A549 (cell line): ENCODE results near the gene DIPK1B. TPM values are rescaled to one million over a fixed set of nuclear protein-coding genes. Genes with fewer than 3 reads are reported as not detected.
A peak's percentile ranks its signal among the peaks of the same experiment; 100 is the strongest.

Experiments used
- ATAC-seq, 2 experiments: fragments of 200-7000 bp in 1 of 2; fragments of >200 bp in 1 of 2; cut with Nextera tagmentation in 1 of 2; cut with Tn5 transposase in 1 of 2; 3 replicates each; pipeline versions ENCODE4 v1.8.0 to v1.9.1; 2018 to 2020; ENCODE audit warnings: mild to moderate bottlenecking in 1 of 2, moderate library complexity in 1 of 2
- CTCF ChIA-PET: fragments of 300-600 bp; sonication (Branson Sonifier 250); formaldehyde crosslinking; extraction: SDS; loops from one replicate; lab custom pipeline; 2021; ENCODE audit warnings: antibody characterized with exemption, inconsistent platforms; lab: Yijun Ruan, JAX
- POLR2A ChIA-PET: fragments of 350-600 bp; formaldehyde crosslinking; extraction: SDS; loops from one replicate; lab custom pipeline; 2021; ENCODE audit warnings: antibody characterized with exemption, inconsistent platforms; lab: Yijun Ruan, JAX
- DNase-seq, 2 experiments: peaks; one replicate each; pipeline versions ENCODE4 v3.0.0 to v3.0.0-alpha.2; 2011 to 2016; ENCODE audit warnings: low read depth in 1 of 2, low spot score in 1 of 2
- FAIRE-seq: peaks from 2 replicates; lab custom pipeline; 2011; peaks lifted over from hg19 to GRCh38; lab: Jason Lieb, UNC
- H3K27ac ChIP-seq, 2 experiments: fragments of >200 bp; sonication (Bioruptor Twin); formaldehyde crosslinking; 3 replicates each; pipeline ENCODE4 v1.5.1; 2016 to 2017
- H3K4me1 ChIP-seq: fragments of >200 bp; sonication (Bioruptor Twin); formaldehyde crosslinking; 3 replicates; pipeline ENCODE4 v1.6.1; 2016
- H3K4me2 ChIP-seq: fragments of >200 bp; sonication (Bioruptor Twin); formaldehyde crosslinking; 3 replicates; pipeline ENCODE4 v1.6.1; 2016
- H3K4me3 ChIP-seq: fragments of >200 bp; sonication (Bioruptor Twin); formaldehyde crosslinking; 3 replicates; pipeline ENCODE4 v1.5.1; 2016
- H3K9me3 ChIP-seq: fragments of >200 bp; sonication (Bioruptor Twin); formaldehyde crosslinking; 3 replicates; pipeline ENCODE4 v1.6.1; 2016
- CEBPB ChIP-seq, 2 experiments: fragments of >200 bp in 1 of 2; sonication (Bioruptor Twin) in 1 of 2; formaldehyde crosslinking in 1 of 2; IDR thresholded peaks; 2 replicates each; pipeline ENCODE4 v1.6.1; 2012 to 2016
- EP300 ChIP-seq, 2 experiments: fragments of >200 bp; sonication (Bioruptor Twin); formaldehyde crosslinking; IDR thresholded peaks; 2 replicates in 1 of 2; 3 replicates in 1 of 2; pipeline ENCODE4 v1.6.1; 2016 to 2017
- FOSB ChIP-seq: fragments of 250-450 bp; sonication (Bioruptor Pico); IDR thresholded peaks from 2 replicates; pipeline ENCODE4 v1.5.0; 2020; ENCODE audit warnings: mild to moderate bottlenecking, moderate library complexity
- GATA3 ChIP-seq: IDR thresholded peaks from 2 replicates; pipeline ENCODE4 v1.6.1; 2012; ENCODE audit warnings: borderline replicate concordance
- HDAC2 ChIP-seq: fragments of 200-600 bp; sonication (generic); IDR thresholded peaks from 2 replicates; pipeline ENCODE4 v1.6.1; 2016
- HMGXB4 ChIP-seq: fragments of 250-450 bp; sonication (Bioruptor Pico); IDR thresholded peaks from 2 replicates; pipeline ENCODE4 v1.5.0; 2021; ENCODE audit warnings: mild to moderate bottlenecking, moderate library complexity, borderline replicate concordance
- HOXA7 ChIP-seq: fragments of 250-450 bp; sonication (Bioruptor Pico); IDR thresholded peaks from 2 replicates; pipeline ENCODE4 v1.5.0; 2020; ENCODE audit warnings: mild to moderate bottlenecking, moderate library complexity
- KDM1A ChIP-seq: fragments of 200-600 bp; sonication (generic); IDR thresholded peaks from 2 replicates; pipeline ENCODE4 v1.6.1; 2016; ENCODE audit warnings: low read depth, mild to moderate bottlenecking
- KDM5A ChIP-seq: fragments of 200-600 bp; sonication (generic); IDR thresholded peaks from 2 replicates; pipeline ENCODE4 v1.6.1; 2016; ENCODE audit warnings: antibody characterized with exemption, mild to moderate bottlenecking
- MAX ChIP-seq: IDR thresholded peaks from 2 replicates; pipeline ENCODE4 v1.6.1; 2012
- MAZ ChIP-seq: fragments of 150-350 bp; IDR thresholded peaks from 2 replicates; pipeline ENCODE4 v1.6.1; 2014; ENCODE audit warnings: antibody characterized with exemption, low read depth, low read length, borderline replicate concordance
- NFE2L2 ChIP-seq: fragments of 150-350 bp; conservative IDR thresholded peaks from 2 replicates; pipeline ENCODE4 v1.6.1; 2014; ENCODE audit warnings: low read length
- NPAS2 ChIP-seq: fragments of 250-450 bp; sonication (Bioruptor Pico); IDR thresholded peaks from 2 replicates; pipeline ENCODE4 v1.8.0; 2022; ENCODE audit warnings: mild to moderate bottlenecking, moderate library complexity, borderline replicate concordance
- NR3C1 ChIP-seq: fragments of >200 bp; sonication (Bioruptor Twin); formaldehyde crosslinking; IDR thresholded peaks from 3 replicates; pipeline ENCODE4 v1.6.1; 2017
- RAD21 ChIP-seq, 2 experiments: fragments of >200 bp in 1 of 2; sonication (Bioruptor Twin) in 1 of 2; formaldehyde crosslinking in 1 of 2; IDR thresholded peaks in 1 of 2; conservative IDR thresholded peaks in 1 of 2; 2 replicates in 1 of 2; 3 replicates in 1 of 2; pipeline ENCODE4 v1.6.1; 2012 to 2018; ENCODE audit warnings: inconsistent platforms in 1 of 2
- RARB ChIP-seq: fragments of 250-450 bp; sonication (Bioruptor Pico); IDR thresholded peaks from 2 replicates; pipeline ENCODE4 v1.8.0; 2021; ENCODE audit warnings: mild to moderate bottlenecking, moderate library complexity
- RCOR1 ChIP-seq: fragments of 150-350 bp; IDR thresholded peaks from 2 replicates; pipeline ENCODE4 v1.6.1; 2014; ENCODE audit warnings: antibody characterized with exemption, low read length, low read depth
- SMC3 ChIP-seq: fragments of >200 bp; sonication (Bioruptor Twin); formaldehyde crosslinking; IDR thresholded peaks from 3 replicates; pipeline ENCODE4 v1.6.1; 2018; ENCODE audit warnings: inconsistent platforms
- TFCP2L1 ChIP-seq: fragments of 250-450 bp; sonication (Bioruptor Pico); IDR thresholded peaks from 2 replicates; pipeline ENCODE4 v1.5.0; 2021; ENCODE audit warnings: mild to moderate bottlenecking
- TP53 ChIP-seq: fragments of 250-450 bp; sonication (Bioruptor Pico); IDR thresholded peaks from 2 replicates; pipeline ENCODE4 v1.5.0; 2021; ENCODE audit warnings: mild to moderate bottlenecking, moderate library complexity
- ZC3H11A ChIP-seq: fragments of 450-650 bp; IDR thresholded peaks from 2 replicates; pipeline ENCODE4 v1.6.1; 2014; ENCODE audit warnings: antibody characterized with exemption, mild to moderate bottlenecking
- ZSCAN20 ChIP-seq: fragments of 250-450 bp; sonication (Bioruptor Pico); IDR thresholded peaks from 2 replicates; pipeline ENCODE4 v1.8.0; 2022; ENCODE audit warnings: mild to moderate bottlenecking, moderate library complexity
- WGBS: methylation state at CpG from one replicate; pipeline ENCODE4 v1.1.6; 2017; ENCODE audit errors: missing lambda C conversion rate; 5-methylcytosine and 5-hydroxymethylcytosine counted together
- polyA plus RNA-seq, 4 experiments: library from polyadenylated mRNA; depleted of rRNA in 3 of 4; stranded (reverse); fragments of >200 nt; fragmentation: RNase III in 1 of 4; extraction: RNeasy Plus Mini Kit Qiagen cat#74134 plus additional on column Dnase treatment in 1 of 4; gene quantifications; 2 replicates in 3 of 4; 3 replicates in 1 of 4; pipeline ENCODE4 v1.2.3, GENCODE V29; 2011 to 2017
- TF ChIP-seq, protein P1 (sequence below): fragments of 450-650 bp; IDR thresholded peaks from 2 replicates; pipeline ENCODE4 v1.6.1; 2014; ENCODE audit warnings: antibody characterized with exemption
- TF ChIP-seq, protein P2 (sequence below): fragments of >200 bp; sonication (Bioruptor Twin); formaldehyde crosslinking; IDR thresholded peaks from 2 replicates; pipeline ENCODE4 v1.6.1; 2016
- TF ChIP-seq, protein P3 (sequence below): fragments of >200 bp; sonication (Bioruptor Twin); formaldehyde crosslinking; IDR thresholded peaks from 3 replicates; pipeline ENCODE4 v1.5.1; 2016
- TF ChIP-seq, protein P4 (sequence below): fragments of 150-350 bp; IDR thresholded peaks from 2 replicates; pipeline ENCODE4 v1.6.1; 2014; ENCODE audit warnings: low read depth, mild to moderate bottlenecking, low read length

The DIPK1B gene
- polyA plus RNA-seq, 2 of the 4 experiments (the other 2 are of a cell fraction): 6.7 TPM

DNA sequence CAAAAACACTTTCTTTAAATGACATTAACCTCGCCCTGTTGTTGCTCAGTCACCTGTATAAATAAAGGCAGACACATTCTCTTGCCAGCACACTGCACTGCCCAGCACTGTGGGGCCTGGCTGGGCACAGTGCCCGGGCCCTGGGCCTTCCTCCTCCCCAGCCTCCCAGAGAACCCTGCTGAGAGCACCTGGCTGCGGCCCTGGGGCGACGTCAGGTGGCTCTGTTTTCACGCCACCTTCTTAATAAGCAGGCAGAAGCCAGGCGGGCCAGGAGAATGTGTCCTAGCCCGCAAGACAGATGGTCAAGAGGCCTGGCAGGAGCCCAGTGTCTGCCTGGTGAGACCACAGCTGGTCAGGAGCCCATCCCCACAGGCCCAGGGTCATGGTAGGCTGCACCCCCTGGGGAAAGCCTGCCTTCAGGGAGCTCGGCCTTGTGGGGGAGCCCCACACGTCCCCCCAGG is 16.9 kb upstream of the DIPK1B start:
- Histone ChIP-seq H3K4me3 (no peak overlapping the region), H3K9me3 (no peaks in the 10 kb centered on the region), H3K4me2 (peak overlapping the region; percentile 86), H3K4me1 (peaks cover 78% of the 10 kb centered on the region), H3K27ac (peak overlapping the region; percentile 73 to 87)
- peak in 1 of 2 experiments; percentile 52 for DNase-seq
- TF ChIP-seq GATA3 (peak; percentile 18; the same call in 1 of the 2 replicates), MAX (peak; percentile 47; the same call in 1 of the 2 replicates), CEBPB (IDR thresholded peaks at IDR 0.05) (no peak)
- WGBS: 11% methylated on average over 10 of the region's 10 CpGs
- ChIA-PET POLR2A (no interaction called here), CTCF (interaction anchor here (0.9 to 8.5 kb wide), 18 partner anchors 10 to 211 kb away, joined by 3 to 113 read pairs (median 6); no protein-coding TSS in a partner anchor)
- no peak for FAIRE-seq
- peak in 1 of 2 experiments; percentile 18; a peak in 3 of 6 replicates for ATAC-seq

DNA sequence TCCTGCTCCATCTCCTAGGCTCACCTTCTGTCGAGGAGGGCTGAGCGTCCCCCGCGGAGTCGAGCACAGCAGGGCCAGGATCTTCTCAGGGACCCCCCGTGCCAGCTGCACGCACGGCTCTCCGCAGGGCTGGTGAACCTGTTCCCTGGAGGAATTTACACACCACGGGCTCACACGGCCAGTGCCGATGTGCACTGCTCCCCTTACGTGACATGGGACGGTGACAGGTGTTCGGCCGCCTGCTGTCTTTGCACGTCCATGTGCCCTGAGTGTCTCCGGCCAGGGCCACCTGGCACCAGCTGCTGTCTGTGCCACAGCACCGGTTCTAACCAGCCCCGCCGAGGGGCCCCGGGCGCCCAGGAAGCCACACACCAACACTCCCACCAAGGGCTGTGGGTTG is 16.4 kb upstream of the DIPK1B start:
- Histone ChIP-seq H3K27ac (peak overlapping the region; percentile 73 to 87), H3K4me1 (peaks cover 73% of the 10 kb centered on the region), H3K9me3 (no peaks in the 10 kb centered on the region)
- POLR2A ChIA-PET: no interaction called here
- WGBS: 75% methylated on average over 8 of the region's 23 CpGs
- FAIRE-seq: no peak
- no peak for DNase-seq
- TF ChIP-seq NR3C1: no peak
- TF ChIP-seq MAZ: no peak
- no peak for TF ChIP-seq KDM5A
- TF ChIP-seq, protein P1, sequence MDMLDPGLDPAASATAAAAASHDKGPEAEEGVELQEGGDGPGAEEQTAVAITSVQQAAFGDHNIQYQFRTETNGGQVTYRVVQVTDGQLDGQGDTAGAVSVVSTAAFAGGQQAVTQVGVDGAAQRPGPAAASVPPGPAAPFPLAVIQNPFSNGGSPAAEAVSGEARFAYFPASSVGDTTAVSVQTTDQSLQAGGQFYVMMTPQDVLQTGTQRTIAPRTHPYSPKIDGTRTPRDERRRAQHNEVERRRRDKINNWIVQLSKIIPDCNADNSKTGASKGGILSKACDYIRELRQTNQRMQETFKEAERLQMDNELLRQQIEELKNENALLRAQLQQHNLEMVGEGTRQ: no peak
- TF ChIP-seq TFCP2L1: no peak
- TF ChIP-seq TP53 (CRISPR knock-in tag): no peak
- no peak for TF ChIP-seq ZSCAN20
- no peak for TF ChIP-seq RAD21 (conservative IDR thresholded peaks at IDR 0.05 in 1 of 2, IDR thresholded peaks at IDR 0.05 in 1 of 2)
- TF ChIP-seq ZC3H11A: no peak
- TF ChIP-seq, all 56 proteins: peak for 0
- ATAC-seq: no peak
- Histone ChIP-seq H3K4me3 (no peak overlapping the region), H3K4me2 (peak overlapping the region; percentile 86)
- CTCF ChIA-PET: interaction anchor here (0.9 to 8.5 kb wide), 14 partner anchors 11 to 211 kb away, joined by 3 to 113 read pairs (median 6); no protein-coding TSS in a partner anchor

DNA sequence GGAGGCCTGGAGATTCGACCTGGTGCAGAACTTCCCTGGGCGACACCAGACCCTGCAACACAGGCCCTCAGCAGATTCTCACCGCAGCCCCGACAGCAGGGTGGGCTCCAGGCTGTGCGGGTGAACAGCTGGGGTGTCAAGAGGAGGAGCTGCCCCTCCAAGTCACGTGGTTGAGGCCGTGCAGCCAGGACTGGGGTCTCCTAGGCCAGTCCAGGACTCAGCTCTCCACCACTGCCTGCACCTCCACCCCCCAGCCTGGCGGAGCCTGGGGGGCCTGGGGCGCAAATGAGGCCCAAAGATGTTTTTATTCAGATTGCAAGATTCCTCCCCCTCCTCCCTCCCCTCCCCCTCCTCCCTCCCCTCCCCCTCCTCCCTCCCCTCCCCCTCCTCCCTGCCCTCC is 15.9 kb upstream of the DIPK1B start:
- Histone ChIP-seq H3K27ac (peak overlapping the region; percentile 73 to 87), H3K4me1 (peaks cover 68% of the 10 kb centered on the region), H3K4me3 (no peak overlapping the region), H3K9me3 (no peaks in the 10 kb centered on the region), H3K4me2 (peak overlapping the region; percentile 86)
- ChIA-PET CTCF (interaction anchor here (0.6 to 8.5 kb wide), 12 partner anchors 10 to 334 kb away, joined by 3 to 113 read pairs (median 3); no protein-coding TSS in a partner anchor), POLR2A (no interaction called here)
- no peak for DNase-seq
- TF ChIP-seq, protein P2, sequence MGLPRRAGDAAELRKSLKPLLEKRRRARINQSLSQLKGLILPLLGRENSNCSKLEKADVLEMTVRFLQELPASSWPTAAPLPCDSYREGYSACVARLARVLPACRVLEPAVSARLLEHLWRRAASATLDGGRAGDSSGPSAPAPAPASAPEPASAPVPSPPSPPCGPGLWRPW: no peak
- TF ChIP-seq NPAS2 (CRISPR knock-in tag) (no peak), EP300 (IDR thresholded peaks at IDR 0.05) (no peak), RCOR1 (no peak), KDM1A (no peak), RARB (CRISPR knock-in tag) (no peak), HMGXB4 (no peak), KDM5A (no peak), HDAC2 (no peak), SMC3 (no peak), ZC3H11A (no peak), TFCP2L1 (no peak), HOXA7 (CRISPR knock-in tag) (no peak), FOSB (CRISPR knock-in tag) (no peak), NFE2L2 (no peak)
- TF ChIP-seq, protein P3, sequence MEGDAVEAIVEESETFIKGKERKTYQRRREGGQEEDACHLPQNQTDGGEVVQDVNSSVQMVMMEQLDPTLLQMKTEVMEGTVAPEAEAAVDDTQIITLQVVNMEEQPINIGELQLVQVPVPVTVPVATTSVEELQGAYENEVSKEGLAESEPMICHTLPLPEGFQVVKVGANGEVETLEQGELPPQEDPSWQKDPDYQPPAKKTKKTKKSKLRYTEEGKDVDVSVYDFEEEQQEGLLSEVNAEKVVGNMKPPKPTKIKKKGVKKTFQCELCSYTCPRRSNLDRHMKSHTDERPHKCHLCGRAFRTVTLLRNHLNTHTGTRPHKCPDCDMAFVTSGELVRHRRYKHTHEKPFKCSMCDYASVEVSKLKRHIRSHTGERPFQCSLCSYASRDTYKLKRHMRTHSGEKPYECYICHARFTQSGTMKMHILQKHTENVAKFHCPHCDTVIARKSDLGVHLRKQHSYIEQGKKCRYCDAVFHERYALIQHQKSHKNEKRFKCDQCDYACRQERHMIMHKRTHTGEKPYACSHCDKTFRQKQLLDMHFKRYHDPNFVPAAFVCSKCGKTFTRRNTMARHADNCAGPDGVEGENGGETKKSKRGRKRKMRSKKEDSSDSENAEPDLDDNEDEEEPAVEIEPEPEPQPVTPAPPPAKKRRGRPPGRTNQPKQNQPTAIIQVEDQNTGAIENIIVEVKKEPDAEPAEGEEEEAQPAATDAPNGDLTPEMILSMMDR: no peak
- TF ChIP-seq, protein P4, sequence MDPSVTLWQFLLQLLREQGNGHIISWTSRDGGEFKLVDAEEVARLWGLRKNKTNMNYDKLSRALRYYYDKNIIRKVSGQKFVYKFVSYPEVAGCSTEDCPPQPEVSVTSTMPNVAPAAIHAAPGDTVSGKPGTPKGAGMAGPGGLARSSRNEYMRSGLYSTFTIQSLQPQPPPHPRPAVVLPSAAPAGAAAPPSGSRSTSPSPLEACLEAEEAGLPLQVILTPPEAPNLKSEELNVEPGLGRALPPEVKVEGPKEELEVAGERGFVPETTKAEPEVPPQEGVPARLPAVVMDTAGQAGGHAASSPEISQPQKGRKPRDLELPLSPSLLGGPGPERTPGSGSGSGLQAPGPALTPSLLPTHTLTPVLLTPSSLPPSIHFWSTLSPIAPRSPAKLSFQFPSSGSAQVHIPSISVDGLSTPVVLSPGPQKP: no peak
- FAIRE-seq: no peak
- no peak for ATAC-seq
- 79% methylated on average over 9 of the region's 9 CpGs for WGBS
